Measurements from ENCODE around the gene KRT25. TPM values are rescaled to one million over a fixed set of nuclear protein-coding genes. Genes with fewer than 3 reads are reported as not detected.
"Not testable (repeated sequence)": the region's sequence is repeated elsewhere in the genome, so short reads cannot be mapped to it uniquely, and the experiment has no call there.

Gene KRT25
- total RNA-seq, 1 donor from 2014 or later = not detected

GRCh38 chr17:40760105-40761016 is 5.2 kb upstream of the KRT25 start:
- H3K4me3 Mint-ChIP-seq (ENCODE audit: unreplicated experiment) = no peak overlapping the region
- no peak for TF ChIP-seq CTCF (IDR thresholded peaks at IDR 0.05)
- peaks cover 45% of the 10 kb centered on the region for H3K9me3 Mint-ChIP-seq (ENCODE audit: unreplicated experiment)
- H3K4me1 Mint-ChIP-seq (ENCODE audit: unreplicated experiment) = no peaks in the 10 kb centered on the region
- no peak for DNase-seq (ENCODE audit: extremely low spot score, unreplicated experiment)
- H3K27me3 Mint-ChIP-seq (ENCODE audit: unreplicated experiment) = peaks cover 40% of the 10 kb centered on the region
- no peaks in the 10 kb centered on the region for H3K36me3 Mint-ChIP-seq (ENCODE audit: unreplicated experiment)
- H3K27ac Mint-ChIP-seq (ENCODE audit: unreplicated experiment) = no peak overlapping the region

GRCh38 chr17:40753804-40754203 is 1.3 kb downstream of the KRT25 start:
- no peak for DNase-seq (ENCODE audit: extremely low spot score, unreplicated experiment)
- Mint-ChIP-seq H3K9me3 (ENCODE audit: unreplicated experiment) (peaks cover 11% of the 10 kb centered on the region), H3K27me3 (ENCODE audit: unreplicated experiment) (peaks cover 69% of the 10 kb centered on the region), H3K4me1 (ENCODE audit: unreplicated experiment) (no peaks in the 10 kb centered on the region), H3K27ac (ENCODE audit: unreplicated experiment) (no peak overlapping the region), H3K4me3 (ENCODE audit: unreplicated experiment) (no peak overlapping the region), H3K36me3 (ENCODE audit: unreplicated experiment) (no peaks in the 10 kb centered on the region)
- TF ChIP-seq CTCF (IDR thresholded peaks at IDR 0.05) = no peak

GRCh38 chr17:40751065-40751464 is 4.1 kb downstream of the KRT25 start:
- no peak for TF ChIP-seq CTCF (IDR thresholded peaks at IDR 0.05)
- H3K27me3 Mint-ChIP-seq (ENCODE audit: unreplicated experiment) = peaks cover 72% of the 10 kb centered on the region
- no peak for DNase-seq (ENCODE audit: extremely low spot score, unreplicated experiment)
- no peak overlapping the region for H3K4me3 Mint-ChIP-seq (ENCODE audit: unreplicated experiment)
- no peaks in the 10 kb centered on the region for H3K9me3 Mint-ChIP-seq (ENCODE audit: unreplicated experiment)
- H3K4me1 Mint-ChIP-seq (ENCODE audit: unreplicated experiment) = no peaks in the 10 kb centered on the region
- no peak overlapping the region for H3K27ac Mint-ChIP-seq (ENCODE audit: unreplicated experiment)
- H3K36me3 Mint-ChIP-seq (ENCODE audit: unreplicated experiment) = no peaks in the 10 kb centered on the region

GRCh38 chr17:40750391-40750790 is 4.7 kb downstream of the KRT25 start:
- no peak for DNase-seq (ENCODE audit: extremely low spot score, unreplicated experiment)
- Mint-ChIP-seq H3K4me1 (ENCODE audit: unreplicated experiment) (no peaks in the 10 kb centered on the region), H3K36me3 (ENCODE audit: unreplicated experiment) (no peaks in the 10 kb centered on the region), H3K27me3 (ENCODE audit: unreplicated experiment) (peaks cover 70% of the 10 kb centered on the region), H3K27ac (ENCODE audit: unreplicated experiment) (no peak overlapping the region), H3K4me3 (ENCODE audit: unreplicated experiment) (no peak overlapping the region), H3K9me3 (ENCODE audit: unreplicated experiment) (no peaks in the 10 kb centered on the region)
- TF ChIP-seq CTCF (IDR thresholded peaks at IDR 0.05) = no peak

- not testable (repeated sequence) for H3K36me3 Mint-ChIP-seq (ENCODE audit: unreplicated experiment); H3K27ac Mint-ChIP-seq (ENCODE audit: unreplicated experiment); H3K4me1 Mint-ChIP-seq (ENCODE audit: unreplicated experiment); H3K9me3 Mint-ChIP-seq (ENCODE audit: unreplicated experiment); H3K4me3 Mint-ChIP-seq (ENCODE audit: unreplicated experiment); DNase-seq (ENCODE audit: extremely low spot score, unreplicated experiment)
- peaks cover 66% of the 10 kb centered on the region for H3K27me3 Mint-ChIP-seq (ENCODE audit: unreplicated experiment)
These were observed 6.5 kb downstream of the KRT25 start for GRCh38 chr17:40748666-40749065.
